Neural cell (in vitro differentiated cells): ENCODE measurements around the gene MIPOL1. TPM values are rescaled to one million over a fixed set of nuclear protein-coding genes. Genes with fewer than 3 reads are reported as not detected.

Experiments
- H2AFZ ChIP-seq: fragments of 200-600, 300-800 bp; sonication (generic), shearing (Covaris generic); 2 replicates; pipeline ENCODE4 v1.6.0; 2014; ENCODE audit warnings: low read depth, mild to moderate bottlenecking, antibody characterized with exemption, low read length, moderate library complexity
- H3F3A ChIP-seq: fragments of 200-600 bp; shearing (Covaris generic); 2 replicates; pipeline ENCODE4 v1.6.1; 2016; ENCODE audit warnings: mild to moderate bottlenecking, moderate library complexity, mixed read lengths, antibody characterized with exemption, low read length; ENCODE audit not compliant: insufficient read depth, poor library complexity, severe bottlenecking
- H3K27ac ChIP-seq: fragments of 200-600, 300-800 bp; sonication (generic), shearing (Covaris generic); 2 replicates; pipeline ENCODE4 v1.5.1; 2014; ENCODE audit warnings: mild to moderate bottlenecking, low read length, moderate library complexity
- H3K27me3 ChIP-seq: fragments of 300-800, 200-600 bp; sonication (generic), shearing (Covaris generic); 2 replicates; pipeline ENCODE4 v1.6.0; 2014; ENCODE audit warnings: mild to moderate bottlenecking, low read depth, low read length, moderate library complexity; ENCODE audit not compliant: insufficient read depth
- H3K36me3 ChIP-seq: fragments of 300-800, 200-600 bp; sonication (generic), shearing (Covaris generic); 2 replicates; pipeline ENCODE4 v1.5.1; 2014; ENCODE audit warnings: mild to moderate bottlenecking, antibody characterized with exemption, low read length, moderate library complexity; ENCODE audit not compliant: insufficient read depth
- H3K4me2 ChIP-seq: fragments of 300-800, 200-600 bp; sonication (generic), shearing (Covaris generic); 2 replicates; pipeline ENCODE4 v1.6.0; 2014; ENCODE audit warnings: mild to moderate bottlenecking, low read length
- H3K4me3 ChIP-seq: fragments of 300-800, 200-600 bp; sonication (generic), shearing (Covaris generic); 2 replicates; pipeline ENCODE4 v1.5.1; 2014; ENCODE audit warnings: mild to moderate bottlenecking, low read length, moderate library complexity
- H3K79me2 ChIP-seq: fragments of 200-600 bp; shearing (Covaris generic); replicated peaks from 2 replicates; pipeline ENCODE4 v1.6.0; 2014; ENCODE audit warnings: mild to moderate bottlenecking, low read length, moderate library complexity; ENCODE audit not compliant: insufficient read depth
- H3K9ac ChIP-seq: fragments of 300-800, 200-600 bp; sonication (generic), shearing (Covaris generic); 2 replicates; pipeline ENCODE4 v1.6.1; 2016; ENCODE audit warnings: mild to moderate bottlenecking, low read length, mixed read lengths
- H3K9me2 ChIP-seq: fragments of 200-600 bp; shearing (Covaris generic); 2 replicates; pipeline ENCODE4 v1.6.1; 2016; ENCODE audit warnings: mild to moderate bottlenecking, low read length, mixed read lengths; ENCODE audit not compliant: insufficient read depth
- H3K9me3 ChIP-seq: fragments of 200-600, 300-800 bp; sonication (generic), shearing (Covaris generic); 2 replicates; pipeline ENCODE4 v1.6.1; 2016; ENCODE audit warnings: mild to moderate bottlenecking, mixed run types, low read length, moderate library complexity, mixed read lengths
- H4K20me1 ChIP-seq: fragments of 200-600 bp; shearing (Covaris generic); 2 replicates; pipeline ENCODE4 v1.6.1; 2016; ENCODE audit warnings: mild to moderate bottlenecking, mixed run types; ENCODE audit not compliant: insufficient read depth
- EP300 ChIP-seq: fragments of 450-650 bp; conservative IDR thresholded peaks from 2 replicates; pipeline ENCODE4 v1.6.1; 2014; ENCODE audit warnings: antibody characterized with exemption, mild to moderate bottlenecking, moderate library complexity; ENCODE audit not compliant: poor library complexity, severe bottlenecking
- EZH2 ChIP-seq: fragments of 200-600, 300-800 bp; shearing (Covaris generic), sonication (generic); IDR thresholded peaks from 2 replicates; pipeline ENCODE4 v1.6.1; 2014; ENCODE audit warnings: antibody characterized with exemption, low read length, borderline replicate concordance, mild to moderate bottlenecking; ENCODE audit not compliant: insufficient read depth, poor library complexity, severe bottlenecking
- MXI1 ChIP-seq: fragments of 450-650 bp; conservative IDR thresholded peaks from 2 replicates; pipeline ENCODE4 v1.6.1; 2014; ENCODE audit warnings: antibody characterized with exemption, mild to moderate bottlenecking; ENCODE audit not compliant: poor library complexity, severe bottlenecking
- POLR2AphosphoS5 ChIP-seq: IDR thresholded peaks from 2 replicates; pipeline ENCODE4 v1.6.1; 2012
- RAD21 ChIP-seq: fragments of 450-650 bp; conservative IDR thresholded peaks from 2 replicates; pipeline ENCODE4 v1.6.1; 2014; ENCODE audit warnings: antibody characterized with exemption, mild to moderate bottlenecking, moderate library complexity
- REST ChIP-seq: IDR thresholded peaks from 2 replicates; pipeline ENCODE4 v1.6.1; 2012; ENCODE audit warnings: borderline replicate concordance
- SMC3 ChIP-seq: fragments of 450-650 bp; conservative IDR thresholded peaks from 2 replicates; pipeline ENCODE4 v1.6.1; 2014; ENCODE audit warnings: antibody characterized with exemption, mild to moderate bottlenecking, moderate library complexity; ENCODE audit not compliant: poor library complexity
- TAF1 ChIP-seq: IDR thresholded peaks from 2 replicates; pipeline ENCODE4 v1.6.1; 2012; ENCODE audit warnings: low read depth
- polyA plus RNA-seq: library from polyadenylated mRNA; depleted of rRNA; stranded (reverse); fragments of >200 nt; gene quantifications from 2 replicates; pipeline ENCODE4 v1.2.3, GENCODE V29; 2014
- TF ChIP-seq, protein P1 (sequence below): fragments of 450-650 bp; IDR thresholded peaks from 2 replicates; pipeline ENCODE4 v1.5.1; 2014; ENCODE audit warnings: antibody characterized with exemption, mild to moderate bottlenecking, moderate library complexity; ENCODE audit not compliant: poor library complexity, severe bottlenecking

The MIPOL1 gene
- polyA plus RNA-seq, 1 donor from 2014 or later: 1.3 TPM

DNA sequence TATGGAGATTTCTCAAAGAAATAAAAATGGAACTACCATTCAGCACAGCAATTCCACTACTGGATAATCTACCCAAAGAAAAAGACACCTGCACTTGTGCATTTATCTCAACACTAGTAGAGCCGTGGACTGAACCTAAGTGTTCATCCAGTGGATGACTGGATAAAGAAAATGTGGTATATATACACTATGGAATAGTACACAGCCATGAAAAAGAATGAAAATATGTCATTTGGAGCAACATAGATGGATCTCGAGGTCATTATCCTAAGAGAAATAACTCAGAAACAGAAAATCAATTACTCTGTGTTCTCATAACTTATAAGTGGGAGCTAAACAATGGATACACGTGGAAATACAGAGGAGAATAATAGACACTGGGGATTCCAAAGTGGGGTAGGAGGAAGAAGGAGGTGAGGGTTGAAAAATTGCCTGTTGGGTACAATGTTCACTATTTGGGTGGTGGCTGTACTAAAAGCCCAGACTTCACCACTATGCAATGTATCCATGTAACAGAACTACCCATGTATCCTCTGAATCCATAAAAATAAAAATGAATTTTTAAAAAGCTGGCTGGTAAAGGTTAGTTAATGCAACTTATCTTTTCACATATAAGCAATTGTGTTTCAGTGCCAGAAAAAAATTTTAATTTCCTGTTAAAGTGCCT lies 266.6 kb downstream of the MIPOL1 start:
- Histone ChIP-seq H3K27me3 (no peaks in the 10 kb centered on the region), H3K9me3 (no peaks in the 10 kb centered on the region), H3K36me3 (no peaks in the 10 kb centered on the region), H3K9ac (no peak overlapping the region), H3K27ac (no peak overlapping the region), H3K9me2 (no peaks in the 10 kb centered on the region), H3K79me2 (no peaks in the 10 kb centered on the region), H3K4me2 (no peak overlapping the region), H2AFZ (no peak overlapping the region), H3F3A (no peaks in the 10 kb centered on the region), H3K4me3 (no peak overlapping the region), H4K20me1 (no peaks in the 10 kb centered on the region)
- TF ChIP-seq TAF1: no peak
- no peak for TF ChIP-seq RAD21
- TF ChIP-seq EP300: no peak
- no peak for TF ChIP-seq MXI1
- TF ChIP-seq REST: no peak
- TF ChIP-seq EZH2: no peak
- TF ChIP-seq SMC3: no peak
- TF ChIP-seq POLR2AphosphoS5: no peak
- TF ChIP-seq, protein P1, sequence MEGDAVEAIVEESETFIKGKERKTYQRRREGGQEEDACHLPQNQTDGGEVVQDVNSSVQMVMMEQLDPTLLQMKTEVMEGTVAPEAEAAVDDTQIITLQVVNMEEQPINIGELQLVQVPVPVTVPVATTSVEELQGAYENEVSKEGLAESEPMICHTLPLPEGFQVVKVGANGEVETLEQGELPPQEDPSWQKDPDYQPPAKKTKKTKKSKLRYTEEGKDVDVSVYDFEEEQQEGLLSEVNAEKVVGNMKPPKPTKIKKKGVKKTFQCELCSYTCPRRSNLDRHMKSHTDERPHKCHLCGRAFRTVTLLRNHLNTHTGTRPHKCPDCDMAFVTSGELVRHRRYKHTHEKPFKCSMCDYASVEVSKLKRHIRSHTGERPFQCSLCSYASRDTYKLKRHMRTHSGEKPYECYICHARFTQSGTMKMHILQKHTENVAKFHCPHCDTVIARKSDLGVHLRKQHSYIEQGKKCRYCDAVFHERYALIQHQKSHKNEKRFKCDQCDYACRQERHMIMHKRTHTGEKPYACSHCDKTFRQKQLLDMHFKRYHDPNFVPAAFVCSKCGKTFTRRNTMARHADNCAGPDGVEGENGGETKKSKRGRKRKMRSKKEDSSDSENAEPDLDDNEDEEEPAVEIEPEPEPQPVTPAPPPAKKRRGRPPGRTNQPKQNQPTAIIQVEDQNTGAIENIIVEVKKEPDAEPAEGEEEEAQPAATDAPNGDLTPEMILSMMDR: no peak

DNA sequence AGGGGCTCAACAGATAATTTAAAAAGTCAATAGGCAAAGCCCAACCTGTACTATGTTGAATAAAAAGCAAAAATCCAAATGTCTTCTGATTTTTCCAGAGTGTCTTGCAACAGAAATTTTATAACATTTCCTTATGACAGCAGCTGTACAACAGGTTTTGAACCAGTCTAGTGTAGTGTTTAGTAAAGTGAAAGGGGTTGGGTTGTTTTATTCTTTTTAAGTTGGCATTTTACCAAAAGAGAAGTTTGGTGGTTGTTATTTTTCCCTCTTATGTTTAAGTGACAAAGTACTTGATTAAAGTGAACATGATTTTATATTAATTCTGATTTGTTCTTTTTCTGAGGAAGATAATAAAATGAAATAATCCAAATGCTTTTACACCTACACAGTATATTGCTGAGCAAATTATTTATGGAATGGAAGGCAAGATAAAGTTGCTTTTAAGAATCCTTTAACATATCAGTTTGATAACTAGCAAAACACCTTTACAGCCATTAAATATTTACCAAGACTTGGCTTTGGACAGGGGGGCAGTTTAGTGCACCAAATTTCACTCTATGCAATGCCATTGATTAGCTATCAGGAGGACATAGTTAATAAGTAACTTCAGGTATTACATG lies 268.4 kb downstream of the MIPOL1 start:
- Histone ChIP-seq H3K27ac (no peak overlapping the region), H3K36me3 (no peaks in the 10 kb centered on the region), H3K9me2 (no peaks in the 10 kb centered on the region), H4K20me1 (no peaks in the 10 kb centered on the region), H3K9me3 (no peaks in the 10 kb centered on the region), H3K9ac (no peak overlapping the region), H3K79me2 (no peaks in the 10 kb centered on the region), H3K4me2 (no peak overlapping the region), H3F3A (no peaks in the 10 kb centered on the region), H3K27me3 (no peaks in the 10 kb centered on the region), H3K4me3 (no peak overlapping the region), H2AFZ (no peak overlapping the region)
- TF ChIP-seq TAF1: no peak
- TF ChIP-seq SMC3: no peak
- no peak for TF ChIP-seq POLR2AphosphoS5
- no peak for TF ChIP-seq MXI1
- TF ChIP-seq, protein P1: no peak
- TF ChIP-seq EP300: no peak
- TF ChIP-seq EZH2: no peak
- TF ChIP-seq RAD21: no peak
- TF ChIP-seq REST: no peak
